Liver (tissue), 9 donors: ENCODE results near the gene DMD. TPM values are rescaled to one million over a fixed set of nuclear protein-coding genes. Genes with fewer than 3 reads are reported as not detected.

Experiments
- DNase-seq: peaks from one replicate; pipeline ENCODE4 v3.0.0-alpha.2; 2017; ENCODE audit warnings: low spot score
- H3K27ac ChIP-seq, 2 donors: one replicate each; pipeline ENCODE4 v1.7.0; 2013; ENCODE audit warnings: inconsistent platforms in 2 of 2, low read length in 2 of 2, control low read depth in 1 of 2, low read depth in 1 of 2, mild to moderate bottlenecking in 1 of 2
- H3K27me3 ChIP-seq, 4 donors: one replicate each; pipeline versions ENCODE4 v1.6.1 to v1.7.0; 2013; ENCODE audit warnings: low read length in 3 of 4, inconsistent platforms in 1 of 4, mild to moderate bottlenecking in 1 of 4, moderate library complexity in 1 of 4; ENCODE audit not compliant: control insufficient read depth in 4 of 4, insufficient read depth in 4 of 4
- H3K36me3 ChIP-seq, 4 donors: one replicate each; pipeline versions ENCODE4 v1.6.1 to v1.7.0; 2013; ENCODE audit warnings: low read length in 3 of 4, mild to moderate bottlenecking in 3 of 4, low read depth in 1 of 4, moderate library complexity in 1 of 4; ENCODE audit not compliant: control insufficient read depth in 4 of 4, insufficient read depth in 3 of 4
- H3K4me1 ChIP-seq, 4 donors: one replicate each; pipeline versions ENCODE4 v1.6.1 to v1.7.0; 2013; ENCODE audit warnings: low read length in 3 of 4, mild to moderate bottlenecking in 3 of 4, moderate library complexity in 1 of 4; ENCODE audit not compliant: control insufficient read depth in 4 of 4, insufficient read depth in 4 of 4
- H3K4me3 ChIP-seq, 3 donors: one replicate each; pipeline versions ENCODE4 v1.6.1 to v1.7.0; 2013; ENCODE audit warnings: low read length in 3 of 3, control low read depth in 1 of 3, low read depth in 1 of 3, mild to moderate bottlenecking in 1 of 3
- H3K9ac ChIP-seq, 2 donors: one replicate each; pipeline ENCODE4 v1.7.0; 2013; ENCODE audit warnings: low read length in 2 of 2, mild to moderate bottlenecking in 2 of 2, moderate library complexity in 2 of 2, control low read depth in 1 of 2, low read depth in 1 of 2
- H3K9me3 ChIP-seq, 4 donors: one replicate each; pipeline versions ENCODE4 v1.6.1 to v1.7.0; 2013; ENCODE audit warnings: low read length in 3 of 4; ENCODE audit not compliant: control insufficient read depth in 4 of 4
- ATF3 ChIP-seq: IDR thresholded peaks from 2 replicates; pipeline ENCODE4 v1.6.1; 2016; ENCODE audit warnings: antibody characterized with exemption
- EGR1 ChIP-seq, 2 donors: IDR thresholded peaks; 2 replicates each; pipeline ENCODE4 v1.6.1; 2016 to 2018; ENCODE audit warnings: antibody characterized with exemption in 2 of 2, low read depth in 2 of 2
- FOXA1 ChIP-seq: IDR thresholded peaks from 2 replicates; pipeline ENCODE4 v1.6.1; 2016; ENCODE audit warnings: antibody characterized with exemption
- FOXA2 ChIP-seq: IDR thresholded peaks from 2 replicates; pipeline ENCODE4 v1.6.1; 2016; ENCODE audit warnings: antibody characterized with exemption
- GABPA ChIP-seq, 2 donors: IDR thresholded peaks in 1 of 2; conservative IDR thresholded peaks in 1 of 2; 2 replicates each; pipeline ENCODE4 v1.6.1; 2016; ENCODE audit warnings: antibody characterized with exemption in 2 of 2, mild to moderate bottlenecking in 1 of 2, moderate library complexity in 1 of 2
- HNF4A ChIP-seq, 2 donors: conservative IDR thresholded peaks; 2 replicates each; pipeline ENCODE4 v1.6.1; 2016; ENCODE audit warnings: antibody characterized with exemption in 2 of 2, mild to moderate bottlenecking in 2 of 2
- HNF4G ChIP-seq: IDR thresholded peaks from 2 replicates; pipeline ENCODE4 v1.6.1; 2016; ENCODE audit warnings: antibody characterized with exemption
- JUND ChIP-seq, 2 donors: IDR thresholded peaks; 2 replicates each; pipeline ENCODE4 v1.6.1; 2016; ENCODE audit warnings: antibody characterized with exemption in 2 of 2
- MAX ChIP-seq: IDR thresholded peaks from 2 replicates; pipeline ENCODE4 v1.6.1; 2016; ENCODE audit warnings: antibody characterized with exemption
- NR2F2 ChIP-seq: IDR thresholded peaks from 2 replicates; pipeline ENCODE4 v1.6.1; 2016; ENCODE audit warnings: antibody characterized with exemption
- RAD21 ChIP-seq, 2 donors: IDR thresholded peaks; 2 replicates each; pipeline ENCODE4 v1.6.1; 2016; ENCODE audit warnings: antibody characterized with exemption in 2 of 2, mild to moderate bottlenecking in 2 of 2
- REST ChIP-seq: IDR thresholded peaks from 2 replicates; pipeline ENCODE4 v1.6.1; 2016; ENCODE audit warnings: antibody characterized with exemption, mild to moderate bottlenecking
- RXRA ChIP-seq, 2 donors: IDR thresholded peaks; 2 replicates each; pipeline ENCODE4 v1.6.1; 2017 to 2018; ENCODE audit warnings: antibody characterized with exemption in 2 of 2, mild to moderate bottlenecking in 1 of 2
- SP1 ChIP-seq: IDR thresholded peaks from 2 replicates; pipeline ENCODE4 v1.6.1; 2018; ENCODE audit warnings: antibody characterized with exemption, mild to moderate bottlenecking
- TAF1 ChIP-seq: conservative IDR thresholded peaks from 2 replicates; pipeline ENCODE4 v1.6.1; 2016; ENCODE audit warnings: antibody characterized with exemption, mild to moderate bottlenecking
- YY1 ChIP-seq: IDR thresholded peaks from 2 replicates; pipeline ENCODE4 v1.6.1; 2016; ENCODE audit warnings: antibody characterized with exemption, mild to moderate bottlenecking
- ZBTB33 ChIP-seq: IDR thresholded peaks from 2 replicates; pipeline ENCODE4 v1.6.1; 2016; ENCODE audit warnings: antibody characterized with exemption
- WGBS: extraction: QIAGEN DNeasy Blood & Tissue Kit; methylation state at CpG from one replicate; pipeline ENCODE4 v1.1.7; 2013; 5-methylcytosine and 5-hydroxymethylcytosine counted together
- polyA plus RNA-seq, 2 donors: library from polyadenylated mRNA; stranded (reverse) in 1 of 2; unstranded in 1 of 2; fragments of 200-250 nt in 1 of 2; fragments of >200 nt in 1 of 2; fragmentation: Nextera tagmentation in 1 of 2; extraction: Ambion mirVana in 1 of 2; gene quantifications; one replicate each; pipeline versions ENCODE4 v1.2.1 to v1.2.3, GENCODE V29; 2013 to 2015
- total RNA-seq, 2 donors: library from RNA; depleted of rRNA; stranded (reverse); fragments of >200 nt; gene quantifications; one replicate each; pipeline ENCODE4 v1.2.3, GENCODE V29; 2014
- donor health status: healthy.
- donor health status: healthy.
- donor health status: healthy.
- donor health status: healthy.
- donor health status: healthy.

The DMD gene
- total and polyA plus RNA-seq, 4 donors: 14.6 to 61.9 (median 23.9) TPM

GRCh38 chrX:32678487-32678886 is 532.9 kb downstream of the DMD start:
- Histone ChIP-seq H3K4me1 (no peaks in the 10 kb centered on the region), H3K9me3 (no peaks in the 10 kb centered on the region), H3K4me3 (no peak overlapping the region), H3K36me3 (no peaks in the 10 kb centered on the region), H3K27me3 (no peaks in the 10 kb centered on the region), H3K9ac (no peak overlapping the region), H3K27ac (no peak overlapping the region)
- DNase-seq: no peak
- TF ChIP-seq RXRA (IDR thresholded peaks at IDR 0.05) (no peak), ATF3 (no peak), NR2F2 (no peak), FOXA1 (no peak), HNF4A (conservative IDR thresholded peaks at IDR 0.05) (no peak), FOXA2 (no peak), ZBTB33 (no peak), GABPA (IDR thresholded peaks at IDR 0.05 in 1 of 2, conservative IDR thresholded peaks at IDR 0.05 in 1 of 2) (no peak), EGR1 (IDR thresholded peaks at IDR 0.05; ENCODE audit: low read depth in 2 of 2) (no peak), HNF4G (no peak), SP1 (no peak), REST (no peak), RAD21 (IDR thresholded peaks at IDR 0.05) (no peak)
- 90% methylated on average over 5 of the region's 5 CpGs for WGBS

GRCh38 chrX:32673193-32673592 is 538.2 kb downstream of the DMD start:
- Histone ChIP-seq H3K9me3 (no peaks in the 10 kb centered on the region), H3K36me3 (no peaks in the 10 kb centered on the region), H3K9ac (no peak overlapping the region), H3K4me3 (no peak overlapping the region), H3K4me1 (no peaks in the 10 kb centered on the region), H3K27me3 (no peaks in the 10 kb centered on the region), H3K27ac (no peak overlapping the region)
- TF ChIP-seq RAD21 (IDR thresholded peaks at IDR 0.05): peak; percentile 6 to 37
- TF ChIP-seq TAF1: no peak
- 20% methylated on average over 4 of the region's 4 CpGs for WGBS
- DNase-seq: no peak

GRCh38 chrX:32662516-32662915 is 548.8 kb downstream of the DMD start:
- Histone ChIP-seq H3K27ac (no peak overlapping the region), H3K36me3 (no peaks in the 10 kb centered on the region), H3K9ac (no peak overlapping the region), H3K27me3 (no peaks in the 10 kb centered on the region), H3K9me3 (no peaks in the 10 kb centered on the region), H3K4me3 (no peak overlapping the region), H3K4me1 (no peaks in the 10 kb centered on the region)
- WGBS: 93% methylated on average over 2 of the region's 2 CpGs
- DNase-seq: no peak
- no peak for TF ChIP-seq TAF1
- no peak for TF ChIP-seq ATF3
- no peak for TF ChIP-seq YY1
- TF ChIP-seq JUND (IDR thresholded peaks at IDR 0.05): no peak
- TF ChIP-seq NR2F2: no peak
- no peak for TF ChIP-seq FOXA2
- TF ChIP-seq EGR1 (IDR thresholded peaks at IDR 0.05; ENCODE audit: low read depth in 2 of 2): no peak
- TF ChIP-seq ZBTB33: no peak
- TF ChIP-seq MAX: no peak
- no peak for TF ChIP-seq FOXA1
